HG02938 (cell line): Measurements from ENCODE around the gene IMPA2.
"Not testable (repeated sequence)": the region's sequence is repeated elsewhere in the genome, so short reads cannot be mapped to it uniquely, and the experiment has no call there.

ENCODE experiments used
- ATAC-seq: cut with Tn5 transposase; IDR thresholded peaks from one replicate; pipeline ENCODE4 v1.9.1; 2021; ENCODE audit warnings: mild to moderate bottlenecking, moderate library complexity; ENCODE audit not compliant: unreplicated experiment

The IMPA2 gene

GRCh38 chr18:11981192-11981542, at the start of gene IMPA2:
IMPA2 (plus strand) TSS chr18:11981507; CDS start chr18:11981670, 163 bp downstream.
- ATAC-seq: no peak

- no peak for ATAC-seq
Measured at GRCh38 chr18:11932393-11932792, 48.9 kb upstream of the IMPA2 start.

GRCh38 chr18:11937874-11938478, 43.3 kb upstream of the IMPA2 start:
- ATAC-seq: no peak

GRCh38 chr18:11940956-11941355, 40.4 kb upstream of the IMPA2 start:
- ATAC-seq: no peak

GRCh38 chr18:11943551-11943950, 37.8 kb upstream of the IMPA2 start:
- ATAC-seq: no peak

- ATAC-seq: no peak
Measured at GRCh38 chr18:11944252-11944651, 37.1 kb upstream of the IMPA2 start.

GRCh38 chr18:11944786-11945185, 36.5 kb upstream of the IMPA2 start:
- no peak for ATAC-seq

GRCh38 chr18:11945834-11946659, 35.3 kb upstream of the IMPA2 start:
- not testable (repeated sequence) for ATAC-seq

GRCh38 chr18:11946756-11947155, 34.6 kb upstream of the IMPA2 start:
- ATAC-seq: peak; percentile 27

GRCh38 chr18:11947214-11948191, 33.8 kb upstream of the IMPA2 start:
- ATAC-seq: peak; percentile 87

- no peak for ATAC-seq
Measured at GRCh38 chr18:11948852-11949523, 32.3 kb upstream of the IMPA2 start.

GRCh38 chr18:11950824-11951223, 30.5 kb upstream of the IMPA2 start:
- ATAC-seq: no peak

- no peak for ATAC-seq
Measured at GRCh38 chr18:11951390-11951851, 29.9 kb upstream of the IMPA2 start.

- ATAC-seq: no peak
Measured at GRCh38 chr18:11953113-11953512, 28.2 kb upstream of the IMPA2 start.

- ATAC-seq: no peak
Measured at GRCh38 chr18:11955239-11956029, 25.9 kb upstream of the IMPA2 start.

GRCh38 chr18:11956371-11957308, 24.7 kb upstream of the IMPA2 start:
- ATAC-seq: no peak

- no peak for ATAC-seq
Measured at GRCh38 chr18:11957636-11958035, 23.7 kb upstream of the IMPA2 start.

GRCh38 chr18:11959651-11960050, 21.7 kb upstream of the IMPA2 start:
- ATAC-seq: not testable (repeated sequence)
